Sigmoid colon (tissue), 7 donors: ENCODE data around the gene MEGF11. TPM values are rescaled to one million over a fixed set of nuclear protein-coding genes. Genes with fewer than 3 reads are reported as not detected.

Experiments
- DNase-seq: peaks from one replicate; pipeline ENCODE4 v3.0.0-alpha.2; 2019
- H3K27ac ChIP-seq, 4 donors: fragments of 200-600 bp; sonication (generic); one replicate each; pipeline ENCODE4 v1.5.1; 2016 to 2019; ENCODE audit warnings: mild to moderate bottlenecking in 1 of 4
- H3K27me3 ChIP-seq, 3 donors: fragments of 200-600 bp; sonication (generic); one replicate each; pipeline ENCODE4 v1.5.1; 2019; ENCODE audit warnings: mild to moderate bottlenecking in 1 of 3
- H3K36me3 ChIP-seq, 4 donors: fragments of 200-600 bp; sonication (generic); one replicate each; pipeline ENCODE4 v1.5.1; 2016 to 2019
- H3K4me1 ChIP-seq, 4 donors: fragments of 200-600 bp; sonication (generic); one replicate each; pipeline ENCODE4 v1.5.1; 2017 to 2019
- H3K4me3 ChIP-seq, 4 donors: fragments of 200-600 bp; sonication (generic); one replicate each; pipeline ENCODE4 v1.5.1; 2017 to 2019; ENCODE audit warnings: mild to moderate bottlenecking in 2 of 4, moderate library complexity in 1 of 4
- H3K9me3 ChIP-seq, 4 donors: fragments of 200-600 bp in 3 of 4; sonication (generic) in 3 of 4; one replicate each; pipeline versions ENCODE4 v1.5.1 to v1.6.1; 2013 to 2019
- CTCF ChIP-seq, 4 experiments: fragments of 450-650 bp in 3 of 4; fragments of 200-600 bp in 1 of 4; IDR thresholded peaks; one replicate each; pipeline ENCODE4 v1.5.1; 2016 to 2019; ENCODE audit warnings: antibody characterized with exemption in 4 of 4, mild to moderate bottlenecking in 3 of 4, moderate library complexity in 2 of 4
- EP300 ChIP-seq, 4 donors: sonication (generic); formaldehyde crosslinking; IDR thresholded peaks; one replicate each; pipeline ENCODE4 v1.6.1; 2017; ENCODE audit warnings: antibody characterized with exemption in 4 of 4
- POLR2A ChIP-seq, 2 donors: fragments of 450-650 bp; IDR thresholded peaks; one replicate each; pipeline ENCODE4 v1.6.1; 2016; ENCODE audit warnings: antibody characterized with exemption in 2 of 2, mild to moderate bottlenecking in 2 of 2, moderate library complexity in 2 of 2
- POLR2AphosphoS5 ChIP-seq, 4 donors: sonication (generic); formaldehyde crosslinking; IDR thresholded peaks; one replicate each; pipeline ENCODE4 v1.6.1; 2017; ENCODE audit warnings: antibody characterized with exemption in 4 of 4
- WGBS, 2 donors: extraction: QIAGEN DNeasy Blood & Tissue Kit; methylation state at CpG; one replicate each; pipeline ENCODE4 v1.1.7; 2013; 5-methylcytosine and 5-hydroxymethylcytosine counted together
- intact Hi-C: fragments of 100-400 bp; cut with DNase I; formaldehyde crosslinking; loops from one replicate; pipeline ENCODE4 v1.15.1; 2023
- polyA plus RNA-seq, 3 donors: library from polyadenylated mRNA; stranded (reverse); fragments of 200-250 nt; gene quantifications; one replicate each; pipeline ENCODE4 v1.2.3, GENCODE V29; 2013
- total RNA-seq, 4 donors: library from RNA; depleted of rRNA; stranded (reverse); fragments of >200 nt; gene quantifications; one replicate each; pipeline ENCODE4 v1.1.0, GENCODE V29; 2016
- donor health status: healthy with polysubstance abuse.
- donor health status: Bipolar disorder and iron deficiency.
- donor health status: healthy.

Gene MEGF11
- total and polyA plus RNA-seq, 7 donors: 0.04 TPM; not detected in 6

DNA sequence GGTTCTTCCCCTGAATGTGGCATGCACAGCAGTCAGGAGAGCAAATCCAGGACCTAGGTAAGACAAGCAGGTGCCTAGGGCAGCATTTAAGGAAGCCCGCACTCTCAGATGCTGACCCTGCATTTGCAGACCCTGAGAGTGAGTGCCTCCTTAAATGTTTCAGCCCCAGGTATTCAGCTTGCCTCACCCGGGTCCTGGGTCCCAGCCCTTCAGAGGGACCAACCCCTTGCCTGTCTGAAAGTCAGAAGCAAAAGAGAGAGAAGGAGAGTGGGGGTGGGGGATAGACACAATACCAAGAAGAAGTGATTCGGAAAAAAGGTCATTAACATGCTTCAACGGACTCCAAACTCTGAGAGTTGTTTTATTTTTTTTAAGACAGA, 75.0 kb downstream of the MEGF11 start:
- TF ChIP-seq CTCF (IDR thresholded peaks at IDR 0.05): no peak
- no peak for TF ChIP-seq POLR2A (IDR thresholded peaks at IDR 0.05)
- TF ChIP-seq EP300 (IDR thresholded peaks at IDR 0.05): no peak
- no peak for TF ChIP-seq POLR2AphosphoS5 (IDR thresholded peaks at IDR 0.05)
- Histone ChIP-seq H3K27ac (no peak overlapping the region), H3K27me3 (peaks cover 0 to 29% (median 1%) of the 10 kb centered on the region in 3 donors), H3K4me3 (no peak overlapping the region), H3K4me1 (no peaks in the 10 kb centered on the region), H3K36me3 (no peaks in the 10 kb centered on the region), H3K9me3 (no peaks in the 10 kb centered on the region)
- WGBS, 2 donors: 31 to 62% methylated on average over 4 of the region's 4 CpGs
- DNase-seq: peak; percentile 17
- intact Hi-C loops: no loop called here

- WGBS, 2 donors: 62 to 73% methylated on average over 11 of the region's 11 CpGs
- no peaks in the 10 kb centered on the region for H3K9me3 ChIP-seq
- H3K4me3 ChIP-seq: no peak overlapping the region
- no peak for DNase-seq
- H3K36me3 ChIP-seq: no peaks in the 10 kb centered on the region
- no peak for TF ChIP-seq CTCF (IDR thresholded peaks at IDR 0.05)
- TF ChIP-seq POLR2A (IDR thresholded peaks at IDR 0.05): no peak
- no peak for TF ChIP-seq EP300 (IDR thresholded peaks at IDR 0.05)
- TF ChIP-seq POLR2AphosphoS5 (IDR thresholded peaks at IDR 0.05): no peak
- no peak overlapping the region for H3K27ac ChIP-seq
- H3K27me3 ChIP-seq: peaks cover 0 to 5% (median 4%) of the 10 kb centered on the region in 3 donors
- no peaks in the 10 kb centered on the region for H3K4me1 ChIP-seq
- intact Hi-C loops: no loop called here
Measured at GRCh38 chr15:66172324-66172980, 81.1 kb downstream of the MEGF11 start.

GRCh38 chr15:66171841-66172240, 81.7 kb downstream of the MEGF11 start:
- DNase-seq: no peak
- Histone ChIP-seq H3K36me3 (no peaks in the 10 kb centered on the region), H3K9me3 (no peaks in the 10 kb centered on the region), H3K27me3 (peaks cover 0 to 5% (median 4%) of the 10 kb centered on the region in 3 donors), H3K4me3 (no peak overlapping the region), H3K27ac (no peak overlapping the region), H3K4me1 (no peaks in the 10 kb centered on the region)
- TF ChIP-seq POLR2A (IDR thresholded peaks at IDR 0.05): no peak
- TF ChIP-seq POLR2AphosphoS5 (IDR thresholded peaks at IDR 0.05): no peak
- TF ChIP-seq EP300 (IDR thresholded peaks at IDR 0.05): no peak
- no peak for TF ChIP-seq CTCF (IDR thresholded peaks at IDR 0.05)
- 86 to 91% methylated on average over 13 of the region's 13 CpGs for WGBS, 2 donors
- intact Hi-C loops: no loop called here

DNA sequence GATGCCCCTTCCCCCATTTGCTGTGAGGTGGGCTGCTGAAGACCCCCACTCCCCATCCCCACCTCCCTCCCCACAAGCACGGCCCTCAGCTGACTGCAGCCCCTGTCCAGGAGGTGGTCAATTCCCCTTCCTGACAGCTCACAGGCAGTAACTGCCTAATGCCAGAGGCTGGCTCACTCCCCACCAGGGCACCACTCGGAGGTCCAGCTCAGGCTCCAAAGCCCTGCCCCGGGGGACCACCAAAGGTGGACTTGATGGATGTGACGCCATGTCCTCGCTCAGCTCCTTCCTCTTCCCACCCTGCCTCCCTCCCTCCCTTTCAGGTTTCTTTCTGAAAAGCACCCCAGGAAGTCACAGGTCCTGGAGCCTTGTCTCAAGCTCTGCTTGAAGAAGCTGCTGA, 82.8 kb downstream of the MEGF11 start:
- 82 to 86% methylated on average over 5 of the region's 5 CpGs for WGBS, 2 donors
- H3K36me3 ChIP-seq: no peaks in the 10 kb centered on the region
- H3K9me3 ChIP-seq: no peaks in the 10 kb centered on the region
- H3K4me1 ChIP-seq: no peaks in the 10 kb centered on the region
- intact Hi-C loops: no loop called here
- no peak for DNase-seq
- no peak overlapping the region for H3K4me3 ChIP-seq
- H3K27ac ChIP-seq: no peak overlapping the region
- TF ChIP-seq POLR2AphosphoS5 (IDR thresholded peaks at IDR 0.05): no peak
- TF ChIP-seq CTCF (IDR thresholded peaks at IDR 0.05): no peak
- TF ChIP-seq EP300 (IDR thresholded peaks at IDR 0.05): no peak
- no peak for TF ChIP-seq POLR2A (IDR thresholded peaks at IDR 0.05)
- H3K27me3 ChIP-seq: peaks cover 0 to 5% (median 4%) of the 10 kb centered on the region in 3 donors

DNA sequence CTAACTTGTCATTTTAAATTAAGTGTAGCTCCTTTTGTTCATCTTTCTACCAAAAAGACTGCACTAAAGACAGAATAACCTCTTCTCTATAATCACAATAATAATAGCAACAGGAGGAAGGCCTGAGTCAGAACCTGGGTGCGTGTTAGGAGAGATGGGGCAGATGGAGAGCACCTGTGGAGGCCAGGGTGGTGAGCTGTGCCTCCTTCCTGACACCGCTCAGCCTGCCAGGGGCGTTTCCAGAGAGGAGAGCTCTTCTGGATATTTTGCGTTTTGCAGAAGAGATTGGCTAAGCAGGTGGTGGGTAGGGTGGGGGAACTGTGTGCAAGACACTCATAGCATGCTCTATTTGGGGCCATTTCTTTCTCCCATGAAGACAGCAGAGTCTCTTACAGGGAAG, 83.5 kb downstream of the MEGF11 start:
- H3K9me3 ChIP-seq: no peaks in the 10 kb centered on the region
- no peak overlapping the region for H3K27ac ChIP-seq
- DNase-seq: no peak
- peaks cover 0 to 5% (median 4%) of the 10 kb centered on the region in 3 donors for H3K27me3 ChIP-seq
- no peak overlapping the region for H3K4me3 ChIP-seq
- intact Hi-C loops: no loop called here
- 87 to 88% methylated on average over 4 of the region's 4 CpGs for WGBS, 2 donors
- H3K36me3 ChIP-seq: no peaks in the 10 kb centered on the region
- no peak for TF ChIP-seq POLR2AphosphoS5 (IDR thresholded peaks at IDR 0.05)
- no peaks in the 10 kb centered on the region for H3K4me1 ChIP-seq
